HL-60/S4 treated with retinoic acid at 250 ng/mL for 4 days and 3 days (cell line): Measurements from ENCODE around the gene PDE6C.
"Not testable (repeated sequence)": the region's sequence is repeated elsewhere in the genome, so short reads cannot be mapped to it uniquely, and the experiment has no call there.

Experiments used
- in situ Hi-C: fragments of 300-500 bp; cut with MboI; formaldehyde crosslinking; loops from 2 replicates; pipeline ENCODE4 v1.7.0; 2022; ENCODE audit warnings: low sequenced_read_pairs

PDE6C gene

DNA sequence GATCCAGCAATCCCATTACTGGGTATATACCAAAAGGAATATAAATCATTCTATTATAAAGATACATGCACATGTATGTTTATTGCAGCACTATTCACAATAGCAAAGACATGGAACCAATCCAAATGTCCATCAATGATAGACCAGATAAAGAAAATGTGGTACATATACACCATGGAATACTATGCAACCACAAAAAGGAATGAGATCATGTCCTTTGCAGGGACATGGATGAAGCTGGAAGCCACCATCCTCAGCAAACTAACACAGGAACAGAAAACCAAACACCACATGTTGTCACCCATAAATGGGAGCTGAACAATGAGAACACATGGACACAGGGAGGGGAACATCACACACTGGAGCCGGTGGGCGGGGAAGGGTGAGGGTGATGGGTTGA lies 84.2 kb downstream of the PDE6C start:
- in situ Hi-C loops = not testable (repeated sequence)

DNA sequence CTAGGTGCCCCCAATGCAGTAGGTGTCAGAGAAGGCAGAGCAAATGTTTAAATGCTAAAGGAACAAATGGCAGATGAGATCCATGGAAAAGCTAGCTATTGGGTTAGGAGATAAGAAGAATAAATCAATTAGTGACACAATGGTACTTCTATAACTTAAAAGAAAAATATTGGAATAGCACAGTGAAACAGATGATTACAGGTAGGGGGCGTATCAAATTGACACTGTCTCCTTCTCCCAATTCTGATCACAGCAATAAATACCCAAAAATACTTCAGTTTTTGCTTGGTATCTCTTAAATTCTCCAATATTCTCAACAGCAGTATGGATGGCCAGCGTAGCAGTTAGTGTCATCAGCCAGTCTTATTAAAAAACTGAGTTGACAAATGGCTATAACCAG lies 84.9 kb downstream of the PDE6C start:
- in situ Hi-C loops = no loop called here

DNA sequence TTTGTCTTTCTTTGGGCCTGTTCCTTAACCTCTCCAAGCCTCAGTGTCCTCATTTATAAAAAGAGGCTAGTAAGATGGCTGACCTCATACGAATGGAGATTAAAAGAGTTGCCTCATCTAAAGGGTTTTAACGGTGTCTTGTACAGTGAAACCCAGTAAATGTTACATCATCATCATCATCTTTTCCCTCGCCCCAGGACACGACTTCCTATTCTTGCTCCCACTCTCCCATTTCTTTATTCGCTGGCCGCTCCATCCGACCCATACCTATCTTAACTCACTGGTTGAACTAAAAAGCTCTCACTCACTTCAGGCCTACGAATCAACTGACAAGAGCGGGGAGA lies 89.5 kb downstream of the PDE6C start:
- in situ Hi-C loops = no loop called here

DNA sequence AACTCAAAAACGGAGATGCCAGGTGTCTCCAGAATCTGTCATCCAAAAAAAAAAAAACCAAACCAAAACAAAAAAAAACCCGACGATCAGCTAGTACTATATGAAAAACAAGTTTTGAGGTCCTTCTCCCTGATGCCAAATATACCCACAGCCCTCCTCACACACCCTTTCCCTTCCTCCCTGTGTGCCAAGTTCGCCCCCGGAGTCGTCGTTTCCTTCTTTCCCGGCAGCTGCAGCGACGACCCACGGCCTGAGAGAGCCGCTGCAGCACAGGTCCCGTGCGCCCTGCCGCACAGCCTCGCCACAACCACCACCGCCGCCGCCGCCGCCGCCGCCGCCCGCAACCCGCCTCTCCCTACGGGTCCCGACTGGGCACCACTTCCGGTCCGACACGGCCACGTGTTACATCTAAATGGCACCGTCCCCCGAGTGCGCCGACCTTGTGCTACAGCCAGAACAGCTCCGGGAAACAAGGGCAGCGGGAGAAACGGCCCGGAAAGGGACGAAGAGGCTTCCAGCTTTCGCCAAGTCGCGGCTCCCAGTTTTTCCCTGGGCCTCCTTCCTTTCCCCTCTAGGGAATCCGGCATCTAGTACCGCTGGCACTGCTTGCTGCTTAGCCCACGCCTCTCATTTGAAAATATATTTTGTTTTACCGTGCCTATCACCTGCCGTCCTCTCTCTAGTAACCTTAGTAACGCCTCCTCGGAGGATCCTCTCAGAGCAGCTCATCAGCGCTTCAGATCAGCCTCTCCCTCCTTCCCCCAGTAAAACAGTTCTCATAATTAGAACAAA lies 90.1 kb downstream of the PDE6C start, which contains the start of gene FRA10AC1:
TSS of gene FRA10AC1 (minus strand) at position 383 of the 792 bp plus-strand sequence. CDS start 2,486 bp downstream, outside the sequence.
- in situ Hi-C loops = no loop called here

DNA sequence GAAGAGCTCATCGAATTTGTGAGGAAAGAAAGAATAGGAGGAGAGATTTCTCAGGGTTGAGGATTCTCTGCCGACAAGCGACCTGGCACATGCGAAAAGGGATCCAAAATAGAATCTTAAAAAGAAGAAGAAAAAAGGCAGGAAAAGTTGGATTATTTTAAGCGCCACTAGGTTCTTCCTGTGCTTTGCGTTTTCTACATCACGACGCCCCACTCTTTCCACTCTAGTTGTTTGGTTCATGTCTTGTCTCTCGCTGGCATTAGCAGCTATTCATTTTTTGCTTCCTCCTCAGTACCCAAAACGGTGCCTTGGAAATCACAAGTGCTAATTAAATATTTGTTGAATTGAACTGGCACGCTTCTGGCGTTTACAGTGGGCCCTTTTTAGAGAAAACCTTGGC lies 90.7 kb downstream of the PDE6C start:
- in situ Hi-C loops = no loop called here

DNA sequence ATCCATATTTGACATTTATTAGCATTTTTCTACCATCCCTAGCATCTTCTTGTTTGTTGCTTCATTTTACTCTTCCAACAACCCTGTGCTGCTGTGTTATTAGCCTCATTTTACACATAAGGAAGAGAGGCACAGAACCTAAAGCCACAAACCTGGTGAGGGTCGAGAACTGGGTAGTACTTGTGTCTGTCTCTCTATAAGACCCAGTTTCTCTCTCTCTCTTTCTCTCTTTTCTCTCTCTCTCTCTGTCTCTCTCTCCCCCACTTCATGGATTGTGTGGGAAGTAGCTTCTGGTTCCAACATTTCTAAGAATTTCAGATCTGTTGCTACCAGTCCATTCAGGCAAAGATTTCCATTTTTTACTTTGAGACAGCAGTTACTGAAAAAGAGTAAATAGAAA lies 91.5 kb downstream of the PDE6C start:
- in situ Hi-C loops = no loop called here

DNA sequence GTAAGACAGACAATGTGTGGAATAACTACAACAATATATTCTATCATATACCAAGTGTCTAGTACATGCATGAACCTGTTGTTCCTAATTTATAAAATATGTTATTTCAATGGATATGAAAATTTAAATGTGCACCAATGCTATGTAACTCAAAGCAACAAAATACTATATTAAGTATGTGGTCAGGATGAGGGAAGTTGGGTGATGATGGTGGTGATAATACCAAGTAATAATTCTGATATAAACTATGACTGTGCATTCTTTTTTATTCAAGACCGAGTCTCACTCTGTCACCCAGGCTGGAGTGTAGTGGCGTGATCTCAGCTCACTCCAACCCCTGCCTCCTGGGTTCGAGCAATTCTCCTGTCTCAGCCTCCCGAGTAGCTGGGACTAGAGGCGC lies 92.1 kb downstream of the PDE6C start:
- in situ Hi-C loops = no loop called here

DNA sequence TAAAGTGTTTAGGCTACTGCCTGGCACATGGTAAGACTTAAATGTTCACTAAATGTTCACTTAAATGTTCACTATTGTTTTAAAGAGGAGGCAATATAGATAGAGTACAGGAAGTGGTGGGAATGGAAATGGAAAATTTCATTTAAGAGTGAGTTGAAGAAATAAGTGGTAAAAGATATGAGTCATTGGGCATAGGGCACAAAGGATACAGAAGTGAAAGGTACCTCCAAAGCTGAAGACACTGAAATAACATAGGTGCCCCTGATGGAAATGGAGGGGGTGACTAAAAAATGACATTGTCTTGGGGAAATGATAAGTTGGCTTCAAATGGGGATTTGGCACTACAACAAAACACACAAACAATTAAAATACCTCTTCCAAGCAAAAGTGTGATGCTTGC lies 95.3 kb downstream of the PDE6C start:
- in situ Hi-C loops = no loop called here

DNA sequence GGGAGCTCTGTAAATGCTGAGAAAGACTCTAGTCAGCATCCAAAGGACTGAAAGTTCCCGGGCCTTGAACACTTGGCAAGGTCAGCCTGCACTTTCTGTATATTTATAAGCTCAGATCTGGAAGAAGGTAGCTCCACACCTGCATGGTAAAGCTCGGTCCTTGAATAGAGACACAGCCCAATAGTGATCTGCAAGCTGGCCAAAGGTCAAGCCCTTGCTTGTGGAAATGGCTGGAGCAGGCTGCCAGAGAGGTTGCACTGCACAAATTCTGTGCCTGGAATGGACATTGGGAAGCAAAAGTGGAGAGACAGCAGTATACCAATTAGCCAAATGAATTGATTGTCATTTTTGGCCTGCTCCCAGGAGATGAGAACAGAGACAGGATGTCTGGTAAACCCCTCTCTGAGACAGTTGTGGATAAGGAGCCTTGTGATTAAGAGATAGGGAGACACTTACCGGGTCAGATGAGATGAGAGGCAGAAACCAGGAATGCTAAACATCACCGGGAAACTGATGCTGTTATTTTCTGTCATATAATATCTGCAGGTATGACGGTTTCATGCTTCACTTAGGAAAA lies 98.1 kb downstream of the PDE6C start:
- in situ Hi-C loops = no loop called here

DNA sequence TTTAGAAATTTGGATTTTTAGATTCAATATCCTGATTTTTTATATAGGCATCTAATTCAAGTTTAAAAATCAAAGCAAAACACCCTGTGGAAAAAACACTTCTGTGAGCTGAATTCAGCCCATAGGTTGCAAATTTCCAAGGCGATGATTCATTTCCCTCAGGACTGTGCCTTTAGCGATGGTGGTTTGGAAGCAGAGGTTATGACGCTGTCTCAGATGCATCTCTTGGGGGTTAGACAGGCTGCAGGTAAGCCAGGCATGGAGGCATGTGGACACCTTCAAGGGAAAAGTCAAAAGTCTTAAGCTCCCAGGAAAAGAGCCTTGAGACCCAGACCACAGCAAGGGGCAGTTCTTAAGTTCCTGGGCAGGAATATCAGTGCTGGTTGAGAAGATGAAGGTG lies 99.6 kb downstream of the PDE6C start:
- in situ Hi-C loops = no loop called here

DNA sequence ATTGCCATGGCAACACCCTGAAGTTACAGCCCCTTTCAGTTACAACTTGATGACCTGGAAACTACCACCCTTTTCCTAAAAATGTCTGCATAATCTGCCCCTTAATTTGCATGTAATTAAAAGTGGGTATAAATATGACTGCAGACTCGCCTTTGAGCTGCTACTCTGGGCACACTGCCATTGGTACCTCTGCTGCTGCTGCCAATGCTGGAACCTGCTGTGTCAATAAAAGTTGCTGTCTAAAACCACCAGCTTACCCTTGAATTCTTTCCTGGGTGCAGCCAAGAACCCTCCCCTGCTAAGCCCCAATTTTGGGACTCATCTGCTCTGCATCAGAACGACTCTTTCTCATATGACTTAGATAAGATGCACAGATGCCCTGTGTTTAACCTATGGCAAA lies 100.3 kb downstream of the PDE6C start:
- in situ Hi-C loops = no loop called here

DNA sequence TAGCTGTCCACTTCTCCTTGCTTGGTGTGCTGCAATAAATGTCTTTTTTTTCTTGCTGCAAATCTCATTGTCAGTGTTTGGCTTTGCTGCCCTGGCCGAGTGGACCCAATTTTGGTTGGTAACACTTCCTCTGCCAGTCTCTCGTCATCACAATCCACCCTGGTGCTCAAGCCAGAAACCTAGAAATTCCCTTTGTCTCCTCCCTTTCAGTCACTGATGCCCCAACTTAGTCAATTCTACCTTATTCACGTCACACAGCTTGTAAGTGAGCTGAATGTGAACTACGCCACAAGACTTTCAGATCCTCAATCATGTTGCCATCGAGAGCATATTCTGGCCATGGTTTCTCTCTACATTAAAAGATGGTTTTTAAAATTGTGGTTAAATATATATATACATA lies 103.0 kb downstream of the PDE6C start:
- in situ Hi-C loops = no loop called here
